T-helper 17 cell (primary cell): ENCODE data around the gene PAPOLB. TPM values are rescaled to one million over a fixed set of nuclear protein-coding genes. Genes with fewer than 3 reads are reported as not detected.
A peak's percentile ranks its signal among the peaks of the same experiment; 100 is the strongest.

Experiments
- ATAC-seq: fragments of 150-1000 bp; cut with Tn5 transposase; 2 replicates; pipeline ENCODE4 v1.10.0; 2021; ENCODE audit warnings: mild to moderate bottlenecking, moderate library complexity
- DNase-seq, 3 donors: peaks; one replicate each; pipeline versions ENCODE4 v3.0.0 to v3.0.0-alpha.2; 2020 to 2021
- H3K9me3 ChIP-seq: one replicate; pipeline ENCODE4 v1.7.0; 2013; ENCODE audit warnings: low read length, mild to moderate bottlenecking; ENCODE audit not compliant: control insufficient read depth, poor library complexity, severe bottlenecking
- H3K27ac Mint-ChIP-seq: one replicate; pipeline ENCODE4 v1.8.0; 2022; ENCODE audit warnings: mild to moderate bottlenecking, moderate library complexity, mixed read lengths
- H3K27me3 Mint-ChIP-seq: one replicate; pipeline ENCODE4 v1.8.0; 2022; ENCODE audit warnings: mixed read lengths
- H3K36me3 Mint-ChIP-seq: one replicate; pipeline ENCODE4 v1.8.0; 2022; ENCODE audit warnings: low read depth, mixed read lengths
- H3K4me1 Mint-ChIP-seq: one replicate; pipeline ENCODE4 v1.8.0; 2022; ENCODE audit warnings: mild to moderate bottlenecking, mixed read lengths
- H3K4me3 Mint-ChIP-seq: one replicate; pipeline ENCODE4 v1.8.0; 2022; ENCODE audit warnings: mild to moderate bottlenecking, moderate library complexity, mixed read lengths
- total RNA-seq, 4 donors: library from RNA in 2 of 4; stranded (reverse) in 2 of 4; gene quantifications; one replicate each; pipeline ENCODE4 v1.2.3 and lab custom pipeline; 2022 to 2026

PAPOLB gene
- total RNA-seq, 2 donors from 2014 or later: not detected

DNA sequence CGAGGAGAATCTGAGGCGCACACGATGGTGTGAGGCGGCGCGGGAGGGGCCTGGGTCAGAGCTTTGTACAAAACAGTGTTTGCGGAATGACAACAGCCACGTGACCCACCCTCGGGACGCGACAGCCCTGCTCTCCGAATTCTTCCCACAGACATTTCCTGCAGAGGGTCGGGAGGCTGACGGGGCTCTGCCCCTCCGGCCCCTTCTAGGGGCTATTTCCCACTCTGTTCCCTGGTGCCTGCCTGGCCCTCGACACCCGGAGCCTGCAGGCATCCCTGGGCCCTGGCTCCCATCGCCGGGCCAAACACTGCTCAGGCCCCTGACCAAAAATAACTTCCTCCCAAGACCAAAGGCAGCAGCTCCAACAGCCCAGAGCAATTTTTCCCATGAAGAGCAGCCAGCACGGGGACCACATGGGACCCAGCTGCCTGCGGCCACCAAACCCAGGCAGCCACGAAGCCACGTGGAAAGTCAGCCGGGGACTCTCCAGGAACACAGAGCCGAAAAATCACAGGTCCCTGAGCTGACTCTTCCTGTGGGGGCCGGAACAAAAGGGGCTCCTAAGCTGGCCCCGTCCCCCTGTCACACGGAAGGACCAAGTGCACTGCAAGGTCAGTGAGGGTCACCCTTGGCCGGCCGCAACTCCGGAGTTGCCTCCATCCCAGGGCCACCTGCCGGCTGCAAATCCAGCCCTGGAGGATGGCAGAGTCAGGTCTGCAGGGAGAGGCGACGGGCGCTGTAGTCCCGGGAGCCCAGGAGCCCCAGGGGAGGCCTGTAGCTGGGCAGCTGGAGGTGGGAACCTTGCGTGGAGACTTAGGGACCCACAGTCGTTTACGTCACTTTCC is 42.0 kb downstream of the PAPOLB start:
- H3K36me3 Mint-ChIP-seq: no peaks in the 10 kb centered on the region
- no peak overlapping the region for H3K4me3 Mint-ChIP-seq
- H3K27me3 Mint-ChIP-seq: peaks cover 34% of the 10 kb centered on the region
- DNase-seq: no peak
- H3K9me3 ChIP-seq: no peaks in the 10 kb centered on the region
- ATAC-seq: no peak
- H3K27ac Mint-ChIP-seq: no peak overlapping the region
- no peaks in the 10 kb centered on the region for H3K4me1 Mint-ChIP-seq

- Mint-ChIP-seq H3K27ac (no peak overlapping the region), H3K27me3 (peaks cover 47% of the 10 kb centered on the region), H3K4me3 (no peak overlapping the region), H3K4me1 (no peaks in the 10 kb centered on the region), H3K36me3 (no peaks in the 10 kb centered on the region)
- ATAC-seq (no peak), DNase-seq (no peak)
- no peaks in the 10 kb centered on the region for H3K9me3 ChIP-seq
Observed at GRCh38 chr7:4818000-4818794, 43.6 kb downstream of the PAPOLB start.

- no peak overlapping the region for H3K4me3 Mint-ChIP-seq
- H3K36me3 Mint-ChIP-seq: peaks cover 2% of the 10 kb centered on the region
- no peaks in the 10 kb centered on the region for H3K9me3 ChIP-seq
- H3K27ac Mint-ChIP-seq: no peak overlapping the region
- H3K27me3 Mint-ChIP-seq: peaks cover 44% of the 10 kb centered on the region
- H3K4me1 Mint-ChIP-seq: no peaks in the 10 kb centered on the region
- ATAC-seq (no peak), DNase-seq (no peak)
Observed at GRCh38 chr7:4817178-4817901, 44.5 kb downstream of the PAPOLB start.

- ATAC-seq: no peak
- no peaks in the 10 kb centered on the region for H3K9me3 ChIP-seq
- no peak overlapping the region for H3K4me3 Mint-ChIP-seq
Observed at GRCh38 chr7:4816419-4817080, 45.3 kb downstream of the PAPOLB start.

GRCh38 chr7:4815609-4816418 is 46.0 kb downstream of the PAPOLB start:
- H3K9me3 ChIP-seq: no peaks in the 10 kb centered on the region
- ATAC-seq (no peak), DNase-seq (no peak)
- H3K27me3 Mint-ChIP-seq: peaks cover 33% of the 10 kb centered on the region
- H3K4me1 Mint-ChIP-seq: no peaks in the 10 kb centered on the region
- H3K36me3 Mint-ChIP-seq: peaks cover 2% of the 10 kb centered on the region
- no peak overlapping the region for H3K27ac Mint-ChIP-seq
- H3K4me3 Mint-ChIP-seq: no peak overlapping the region

More at GRCh38 chr7:4816419-4817080, 45.3 kb downstream of the PAPOLB start:
- H3K27me3 Mint-ChIP-seq: peaks cover 36% of the 10 kb centered on the region
- H3K4me1 Mint-ChIP-seq: no peaks in the 10 kb centered on the region
- DNase-seq: no peak
- no peak overlapping the region for H3K27ac Mint-ChIP-seq
- peaks cover 2% of the 10 kb centered on the region for H3K36me3 Mint-ChIP-seq

GRCh38 chr7:4815121-4815520 is 46.7 kb downstream of the PAPOLB start:
- H3K27me3 Mint-ChIP-seq: peaks cover 38% of the 10 kb centered on the region
- no peaks in the 10 kb centered on the region for H3K4me1 Mint-ChIP-seq
- H3K4me3 Mint-ChIP-seq: no peak overlapping the region
- ATAC-seq (no peak), DNase-seq (no peak)
- no peaks in the 10 kb centered on the region for H3K9me3 ChIP-seq
- H3K36me3 Mint-ChIP-seq: peaks cover 2% of the 10 kb centered on the region
- H3K27ac Mint-ChIP-seq: no peak overlapping the region

DNA sequence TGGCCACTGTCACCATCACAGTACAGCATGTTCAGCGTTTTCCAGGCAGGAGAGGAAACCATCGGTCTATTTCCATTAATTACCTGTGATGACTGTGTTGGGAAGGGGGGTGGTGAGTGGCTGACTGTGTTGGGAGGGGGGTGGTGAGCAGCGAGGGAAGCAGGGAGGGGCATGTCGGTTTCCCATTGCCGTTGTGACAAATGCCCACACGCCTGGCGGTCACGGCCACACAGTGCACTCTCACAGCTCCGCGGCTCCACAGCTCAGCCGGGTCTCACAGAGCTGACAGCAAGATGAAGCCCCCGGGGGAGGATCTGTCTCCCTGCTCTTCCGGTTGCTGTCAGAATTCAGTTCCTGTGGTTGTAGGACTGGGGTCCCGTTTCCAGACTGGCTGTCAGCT is 47.4 kb downstream of the PAPOLB start:
- H3K9me3 ChIP-seq: no peaks in the 10 kb centered on the region
- H3K27me3 Mint-ChIP-seq: peaks cover 32% of the 10 kb centered on the region
- H3K4me3 Mint-ChIP-seq: no peak overlapping the region
- peaks cover 2% of the 10 kb centered on the region for H3K36me3 Mint-ChIP-seq
- no peaks in the 10 kb centered on the region for H3K4me1 Mint-ChIP-seq
- no peak for DNase-seq
- H3K27ac Mint-ChIP-seq: no peak overlapping the region
- no peak for ATAC-seq

GRCh38 chr7:4809666-4810065 is 52.2 kb downstream of the PAPOLB start:
- no peaks in the 10 kb centered on the region for H3K9me3 ChIP-seq
- Mint-ChIP-seq H3K4me1 (peaks cover 2% of the 10 kb centered on the region), H3K36me3 (peaks cover 2% of the 10 kb centered on the region), H3K4me3 (peak overlapping the region; percentile 79), H3K27me3 (peaks cover 38% of the 10 kb centered on the region), H3K27ac (no peak overlapping the region)
- DNase-seq (no peak), ATAC-seq (no peak)

DNA sequence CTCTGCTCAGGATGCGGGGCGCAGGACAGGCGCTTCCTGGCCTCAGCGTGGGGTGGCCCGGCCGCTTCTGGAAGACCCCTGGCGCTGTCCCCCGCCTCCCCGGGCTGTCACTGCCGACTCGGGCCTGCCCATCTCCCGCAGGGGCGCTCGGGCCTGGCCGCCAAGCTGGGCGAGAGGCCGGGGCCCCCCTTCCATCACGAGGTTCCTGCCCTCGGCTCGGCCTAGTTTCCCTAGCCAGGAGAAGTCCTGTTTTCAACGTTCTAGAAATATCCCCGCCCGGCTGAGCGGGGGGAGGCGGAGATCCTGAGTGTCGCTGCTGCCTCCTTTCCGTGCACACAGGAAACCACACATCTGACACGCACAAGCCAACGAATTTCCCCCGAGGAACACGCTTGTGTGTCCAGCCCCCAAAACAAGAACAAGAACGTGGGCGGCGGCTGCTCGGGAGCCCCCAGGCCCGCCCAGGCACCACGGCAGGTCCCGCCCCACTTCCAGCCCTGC is 52.7 kb downstream of the PAPOLB start:
- H3K4me1 Mint-ChIP-seq: peaks cover 2% of the 10 kb centered on the region
- no peak for DNase-seq
- H3K27ac Mint-ChIP-seq: no peak overlapping the region
- ATAC-seq: peak; percentile 50
- peak overlapping the region; percentile 79 for H3K4me3 Mint-ChIP-seq
- peaks cover 33% of the 10 kb centered on the region for H3K27me3 Mint-ChIP-seq
- no peaks in the 10 kb centered on the region for H3K9me3 ChIP-seq
- peaks cover 2% of the 10 kb centered on the region for H3K36me3 Mint-ChIP-seq

DNA sequence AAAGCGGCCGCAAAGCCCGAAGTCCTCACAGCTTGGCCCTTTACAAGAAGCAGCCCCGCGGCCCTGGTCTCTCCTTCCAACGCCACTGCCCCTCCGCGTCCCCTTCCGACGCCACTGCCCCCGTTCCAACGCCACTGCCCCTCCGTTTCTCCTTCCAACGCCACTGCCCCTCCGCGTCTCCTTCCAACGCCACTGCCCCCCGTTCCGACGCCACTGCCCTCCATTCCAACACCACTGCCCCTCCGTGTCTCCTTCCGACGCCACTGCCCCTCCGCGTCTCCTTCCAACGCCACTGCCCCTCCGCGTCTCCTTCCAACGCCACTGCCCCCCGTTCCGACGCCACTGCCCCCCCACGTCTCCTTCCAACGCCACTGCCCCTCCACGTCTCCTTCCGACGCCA is 53.3 kb downstream of the PAPOLB start:
- Mint-ChIP-seq H3K4me3 (no peak overlapping the region), H3K27me3 (peaks cover 27% of the 10 kb centered on the region), H3K36me3 (peaks cover 2% of the 10 kb centered on the region), H3K4me1 (peaks cover 2% of the 10 kb centered on the region), H3K27ac (no peak overlapping the region)
- no peak for DNase-seq
- no peak for ATAC-seq
- H3K9me3 ChIP-seq: no peaks in the 10 kb centered on the region

GRCh38 chr7:4808026-4808425 is 53.8 kb downstream of the PAPOLB start:
- Mint-ChIP-seq H3K4me3 (no peak overlapping the region), H3K27ac (no peak overlapping the region), H3K4me1 (peaks cover 2% of the 10 kb centered on the region), H3K27me3 (peaks cover 22% of the 10 kb centered on the region), H3K36me3 (peaks cover 2% of the 10 kb centered on the region)
- DNase-seq: no peak
- ATAC-seq: no peak
- no peaks in the 10 kb centered on the region for H3K9me3 ChIP-seq
